Thyroid gland (tissue), 4 donors: Measurements from ENCODE around the gene E2F4.

Experiments
- POLR2A ChIP-seq, 2 donors: fragments of 450-650 bp; IDR thresholded peaks; one replicate each; pipeline ENCODE4 v1.6.1; 2017; ENCODE audit warnings: antibody characterized with exemption in 2 of 2, mild to moderate bottlenecking in 2 of 2, moderate library complexity in 1 of 2
- TF ChIP-seq, protein P1 (sequence below), 6 experiments: fragments of 200-600 bp in 3 of 6; fragments of 450-650 bp in 3 of 6; sonication (generic) in 3 of 6; IDR thresholded peaks; one replicate each; pipeline ENCODE4 v1.5.1; 2016 to 2019; ENCODE audit warnings: antibody characterized with exemption in 6 of 6, mild to moderate bottlenecking in 2 of 6, inconsistent platforms in 1 of 6, moderate library complexity in 1 of 6

DNA sequence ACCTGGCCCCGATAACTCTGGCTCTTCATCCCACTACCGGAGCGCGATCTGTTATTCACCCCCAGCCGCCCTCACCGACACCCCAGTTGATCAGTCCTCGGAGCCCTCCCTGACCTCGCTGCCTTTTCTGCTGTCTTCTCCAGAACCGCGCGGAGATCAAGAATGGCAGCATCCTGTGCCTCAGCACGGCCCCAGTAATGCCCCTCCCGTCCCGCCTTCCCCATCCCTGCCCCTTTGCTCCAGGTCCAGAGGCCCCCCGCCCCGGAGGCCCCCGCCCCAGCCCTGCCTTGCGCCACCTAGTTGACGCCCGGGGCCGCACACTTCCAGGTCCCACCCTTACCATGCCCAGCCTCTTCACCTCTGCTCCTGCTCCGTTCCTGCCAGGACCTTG, 7.8 kb downstream of the E2F4 start:
- TF ChIP-seq, protein P1, sequence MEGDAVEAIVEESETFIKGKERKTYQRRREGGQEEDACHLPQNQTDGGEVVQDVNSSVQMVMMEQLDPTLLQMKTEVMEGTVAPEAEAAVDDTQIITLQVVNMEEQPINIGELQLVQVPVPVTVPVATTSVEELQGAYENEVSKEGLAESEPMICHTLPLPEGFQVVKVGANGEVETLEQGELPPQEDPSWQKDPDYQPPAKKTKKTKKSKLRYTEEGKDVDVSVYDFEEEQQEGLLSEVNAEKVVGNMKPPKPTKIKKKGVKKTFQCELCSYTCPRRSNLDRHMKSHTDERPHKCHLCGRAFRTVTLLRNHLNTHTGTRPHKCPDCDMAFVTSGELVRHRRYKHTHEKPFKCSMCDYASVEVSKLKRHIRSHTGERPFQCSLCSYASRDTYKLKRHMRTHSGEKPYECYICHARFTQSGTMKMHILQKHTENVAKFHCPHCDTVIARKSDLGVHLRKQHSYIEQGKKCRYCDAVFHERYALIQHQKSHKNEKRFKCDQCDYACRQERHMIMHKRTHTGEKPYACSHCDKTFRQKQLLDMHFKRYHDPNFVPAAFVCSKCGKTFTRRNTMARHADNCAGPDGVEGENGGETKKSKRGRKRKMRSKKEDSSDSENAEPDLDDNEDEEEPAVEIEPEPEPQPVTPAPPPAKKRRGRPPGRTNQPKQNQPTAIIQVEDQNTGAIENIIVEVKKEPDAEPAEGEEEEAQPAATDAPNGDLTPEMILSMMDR (IDR thresholded peaks at IDR 0.05) = peak in 1 of 6 experiments; percentile 28
- no peak for TF ChIP-seq POLR2A (IDR thresholded peaks at IDR 0.05)
